Measurements from ENCODE around the gene POLE4.

The POLE4 gene, protein sequence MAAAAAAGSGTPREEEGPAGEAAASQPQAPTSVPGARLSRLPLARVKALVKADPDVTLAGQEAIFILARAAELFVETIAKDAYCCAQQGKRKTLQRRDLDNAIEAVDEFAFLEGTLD

GRCh38 chr2:74958274-74959105, at the start of gene POLE4:
POLE4 (plus strand) TSS chr2:74958643; CDS start chr2:74958680, 37 bp downstream.
- peak within 1 kb of the TSS; percentile 67 for H3K4me3 ChIP-seq (ENCODE audit: low read depth, low read length)

- no peak overlapping the region for H3K4me3 ChIP-seq (ENCODE audit: low read depth, low read length)
Observed at GRCh38 chr2:74908748-74909444, 49.5 kb upstream of the POLE4 start.

- H3K4me3 ChIP-seq (ENCODE audit: low read depth, low read length), result no peak overlapping the region
Observed at GRCh38 chr2:74910245-74910644, 48.2 kb upstream of the POLE4 start.

DNA sequence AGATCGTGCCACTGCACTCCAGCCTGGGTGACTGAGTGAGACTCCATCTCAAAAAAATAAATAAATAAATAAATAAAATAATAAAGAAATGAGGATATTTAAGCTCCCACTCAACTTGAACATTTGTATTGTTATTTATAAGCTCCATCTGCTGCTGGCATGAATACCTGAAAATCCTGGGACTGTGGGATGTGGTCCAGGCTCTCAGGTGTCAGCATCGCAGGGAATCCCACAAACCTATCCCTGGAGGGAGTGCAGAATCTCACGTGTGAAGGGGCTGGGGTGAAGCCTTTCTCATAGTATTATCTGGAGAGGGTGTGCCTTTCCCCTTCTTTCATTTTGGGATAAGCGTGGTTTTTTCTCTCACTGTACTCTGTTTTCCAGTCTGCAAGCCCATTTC, 47.4 kb upstream of the POLE4 start:
- H3K4me3 ChIP-seq (ENCODE audit: low read depth, low read length), result no peak overlapping the region

- no peak overlapping the region for H3K4me3 ChIP-seq (ENCODE audit: low read depth, low read length)
Observed at GRCh38 chr2:74915743-74916142, 42.7 kb upstream of the POLE4 start.

GRCh38 chr2:74916394-74916793, 42.0 kb upstream of the POLE4 start:
- H3K4me3 ChIP-seq (ENCODE audit: low read depth, low read length), result no peak overlapping the region

DNA sequence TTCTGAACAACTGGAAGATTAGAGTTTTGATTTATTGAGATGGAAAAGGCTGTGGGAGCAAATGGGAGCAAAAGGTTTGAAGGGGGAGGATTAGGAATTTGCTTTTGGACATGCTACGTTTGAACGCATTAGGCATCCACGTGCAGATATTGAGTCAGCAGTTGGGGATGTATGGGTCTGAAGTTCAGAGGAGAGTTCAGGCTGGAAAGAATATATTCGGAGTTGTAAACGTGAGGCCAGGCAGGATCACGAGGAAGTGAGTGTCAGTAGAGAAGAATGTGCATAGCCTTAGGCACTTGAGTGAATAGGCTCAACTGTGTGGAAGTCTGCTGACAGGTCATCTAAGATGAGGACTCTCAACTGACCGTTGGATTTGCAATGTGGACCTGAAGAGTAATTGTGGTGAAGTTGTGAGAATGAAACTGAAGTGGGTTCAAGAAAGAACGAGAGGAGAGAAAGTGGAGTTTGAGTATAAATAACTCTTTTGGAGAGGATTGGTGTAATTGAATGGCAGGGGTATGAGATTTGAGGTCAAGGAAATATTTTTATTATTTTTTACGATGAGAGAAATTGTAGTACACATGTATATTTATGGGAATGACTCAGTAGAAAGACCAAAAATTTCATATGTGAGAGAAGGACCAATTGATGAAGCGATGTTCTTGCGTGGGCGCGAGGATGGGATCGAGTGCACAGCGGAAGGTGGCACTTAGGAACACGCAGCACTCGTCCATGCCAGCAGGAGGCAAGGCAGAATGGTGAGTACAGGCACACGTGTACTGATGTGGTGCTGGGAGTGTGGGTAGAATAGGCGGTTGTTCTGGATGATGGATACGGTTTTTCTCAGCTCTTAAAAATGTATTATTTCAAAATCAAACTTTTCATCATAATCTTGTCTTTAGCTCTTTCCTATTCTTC, 40.5 kb upstream of the POLE4 start:
- H3K4me3 ChIP-seq (ENCODE audit: low read depth, low read length), result no peak overlapping the region

DNA sequence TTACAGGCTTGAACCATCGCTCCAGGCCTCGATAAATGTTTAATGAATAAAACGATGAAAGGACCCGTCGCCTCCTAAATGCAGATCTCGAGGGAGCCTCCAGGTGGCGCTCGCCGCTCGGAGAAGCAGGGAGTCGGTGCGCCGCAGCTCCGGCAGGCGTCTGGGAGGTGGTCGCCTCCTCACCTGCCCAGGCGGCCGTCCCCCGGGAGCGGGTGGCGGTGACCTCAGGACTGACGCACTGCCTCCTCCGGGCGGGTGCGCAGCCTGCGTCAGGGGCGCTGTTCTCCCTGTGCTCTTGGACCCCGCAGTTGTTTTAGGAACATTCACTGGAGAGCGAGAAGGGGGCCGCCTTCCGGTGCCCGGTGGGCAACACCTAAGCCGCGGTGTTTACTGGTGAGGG, 38.6 kb upstream of the POLE4 start:
- H3K4me3 ChIP-seq (ENCODE audit: low read depth, low read length), result peak overlapping the region; percentile 41

GRCh38 chr2:74921236-74921736, 37.2 kb upstream of the POLE4 start:
- no peak overlapping the region for H3K4me3 ChIP-seq (ENCODE audit: low read depth, low read length)

DNA sequence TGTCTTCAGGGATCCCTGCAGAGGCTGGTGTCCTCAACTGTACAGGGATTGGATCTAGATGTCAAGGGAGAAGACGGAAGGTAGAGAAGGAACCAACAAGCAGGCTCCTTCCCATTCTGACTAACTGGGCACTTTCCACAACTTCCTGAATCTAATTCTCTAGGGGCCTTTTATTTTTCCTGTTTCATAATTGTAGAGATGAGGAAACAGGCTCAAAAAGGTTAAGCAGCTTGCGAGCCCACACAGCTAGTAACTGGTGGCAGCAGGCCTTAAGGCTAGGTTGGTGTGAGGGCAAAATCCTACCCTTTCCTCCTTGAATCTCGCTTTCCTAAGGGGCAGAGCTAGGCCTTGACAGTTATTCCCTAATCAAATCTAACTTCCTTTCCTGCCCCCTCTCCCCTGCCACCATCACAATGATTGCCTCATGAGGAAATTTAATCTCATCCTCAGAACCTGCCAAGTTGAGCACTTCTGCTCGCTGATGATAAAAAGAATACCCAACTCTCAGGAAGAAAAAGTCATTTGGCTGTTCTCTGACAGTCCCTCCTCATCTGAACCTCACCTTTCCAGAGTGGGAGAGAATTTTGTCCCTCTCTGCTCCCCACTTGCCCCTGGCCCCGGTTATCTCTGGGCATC, 35.7 kb upstream of the POLE4 start:
- no peak overlapping the region for H3K4me3 ChIP-seq (ENCODE audit: low read depth, low read length)

DNA sequence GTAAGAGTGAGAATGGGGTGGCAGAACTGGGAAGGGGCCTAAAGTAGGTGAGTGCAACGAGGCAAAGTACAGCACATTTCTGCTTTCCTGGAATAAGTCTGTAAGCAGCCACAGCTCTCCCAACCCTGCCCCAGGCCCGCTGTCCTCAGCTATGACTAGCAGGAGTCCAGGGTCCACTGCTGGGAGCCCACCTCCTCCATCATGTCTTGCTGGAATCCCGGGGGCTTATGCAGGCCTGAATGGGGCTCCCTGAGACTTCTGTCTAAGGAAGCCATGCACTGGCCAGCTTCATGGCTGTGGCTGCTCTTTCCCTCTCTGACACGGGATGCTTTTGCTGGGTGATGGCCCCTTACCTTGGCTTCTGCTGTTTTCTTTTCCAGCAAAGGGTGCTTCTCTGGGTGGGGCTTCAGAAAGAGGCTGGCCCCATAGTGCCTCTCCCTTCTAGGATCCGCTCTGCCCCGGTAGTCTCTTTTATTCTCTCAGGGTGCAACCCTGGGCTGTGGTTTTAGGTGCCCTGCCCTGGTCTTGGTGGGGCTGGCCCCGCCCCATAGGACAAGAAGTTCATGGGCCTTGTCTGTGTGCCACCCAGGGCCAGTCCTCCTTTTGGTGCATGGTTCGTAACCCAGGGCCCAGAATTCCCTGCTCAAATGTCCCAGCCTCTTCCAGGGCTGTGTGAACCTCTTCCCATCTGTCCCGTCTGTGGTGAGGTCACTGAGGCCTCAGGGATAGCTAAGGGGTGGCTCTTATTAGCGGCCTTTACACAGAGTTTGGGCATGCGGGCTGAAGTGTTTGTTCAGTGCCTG, 33.8 kb upstream of the POLE4 start:
- H3K4me3 ChIP-seq (ENCODE audit: low read depth, low read length), result no peak overlapping the region

DNA sequence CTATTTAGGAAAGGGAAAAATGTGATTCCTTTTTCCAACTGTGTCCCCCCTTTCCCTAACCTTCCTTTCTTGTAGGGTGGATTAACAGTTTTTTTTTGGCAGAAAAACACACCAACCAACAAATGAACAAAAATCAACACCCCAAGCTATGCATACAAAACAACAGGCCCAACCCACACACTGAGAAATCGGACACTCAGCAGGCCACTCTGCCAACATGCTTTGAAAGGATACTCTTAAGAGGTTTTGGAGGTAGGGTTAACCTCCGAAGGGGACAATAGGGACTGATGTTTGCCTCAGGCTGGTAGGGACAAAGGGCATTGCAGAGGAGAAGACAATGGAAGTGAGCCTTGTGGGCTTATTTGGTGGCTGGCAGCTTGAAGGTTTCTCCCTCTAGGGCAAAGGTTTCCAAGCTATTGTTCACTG, 33.1 kb upstream of the POLE4 start:
- H3K4me3 ChIP-seq (ENCODE audit: low read depth, low read length), result no peak overlapping the region

- H3K4me3 ChIP-seq (ENCODE audit: low read depth, low read length), result no peak overlapping the region
Observed at GRCh38 chr2:74927621-74928020, 30.8 kb upstream of the POLE4 start.

DNA sequence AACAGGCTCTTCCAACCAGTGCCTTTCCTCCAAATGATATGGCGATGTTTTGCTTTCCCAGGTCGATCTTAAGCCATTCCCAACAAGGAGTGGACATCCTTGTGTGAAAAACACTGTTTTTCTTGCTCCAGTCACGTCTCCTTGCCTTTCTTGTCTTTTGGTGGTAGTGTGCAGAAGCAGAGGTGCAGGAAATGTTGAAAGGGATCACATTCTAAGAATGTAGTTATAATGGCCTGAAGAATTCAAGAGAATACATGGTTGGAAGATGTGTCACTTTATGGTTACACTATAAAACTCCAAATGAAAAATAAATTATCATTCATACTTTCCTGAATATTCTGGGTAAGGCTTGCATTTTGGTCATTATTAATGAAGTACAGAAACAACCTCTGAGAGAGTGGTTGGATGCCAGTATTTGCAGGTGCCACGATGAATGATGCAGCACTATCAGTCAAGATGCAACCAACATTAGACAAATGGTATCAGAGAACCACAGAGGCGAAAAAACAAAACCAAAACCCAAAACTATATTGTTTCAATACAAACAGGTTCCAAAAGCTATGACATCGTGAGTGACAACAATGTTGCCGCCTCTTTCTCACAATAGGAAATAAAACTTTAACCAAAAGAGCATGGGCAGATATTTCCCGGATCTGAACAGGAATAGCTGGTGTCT, 27.5 kb upstream of the POLE4 start:
- H3K4me3 ChIP-seq (ENCODE audit: low read depth, low read length), result no peak overlapping the region

DNA sequence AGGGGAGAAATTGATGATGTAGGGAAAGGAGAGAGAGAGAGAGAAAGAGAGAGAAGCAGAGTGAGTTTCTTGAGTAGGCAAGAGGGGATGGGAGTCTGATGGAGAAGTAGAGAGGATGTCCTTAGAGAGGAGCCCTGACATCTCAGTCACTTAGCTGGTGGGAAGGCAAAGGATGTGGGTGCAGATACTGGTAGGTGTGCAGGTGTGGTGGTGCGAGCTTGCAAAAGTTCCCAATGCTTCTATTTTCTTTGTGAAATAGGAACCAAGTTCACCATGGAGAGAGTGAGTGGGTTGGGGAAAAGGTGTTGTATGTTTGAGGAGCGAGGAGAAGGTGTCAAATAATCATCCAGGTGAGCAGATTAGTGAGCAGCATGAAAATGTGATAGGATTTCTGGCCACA, 26.5 kb upstream of the POLE4 start:
- H3K4me3 ChIP-seq (ENCODE audit: low read depth, low read length), result no peak overlapping the region

- H3K4me3 ChIP-seq (ENCODE audit: low read depth, low read length), result no peak overlapping the region
Observed at GRCh38 chr2:74935975-74936391, 22.5 kb upstream of the POLE4 start.

- no peak overlapping the region for H3K4me3 ChIP-seq (ENCODE audit: low read depth, low read length)
Observed at GRCh38 chr2:74937221-74937880, 21.1 kb upstream of the POLE4 start.

- no peak overlapping the region for H3K4me3 ChIP-seq (ENCODE audit: low read depth, low read length)
Observed at GRCh38 chr2:74938264-74938663, 20.2 kb upstream of the POLE4 start.
